SW 1271 (cell line): ENCODE data around the gene ACSL5.
"Not testable (repeated sequence)": the region's sequence is repeated elsewhere in the genome, so short reads cannot be mapped to it uniquely, and the experiment has no call there.

Source experiments
- DNase-seq, 2 experiments: peaks; one replicate each; lab custom pipeline; 2025; lab: John Stamatoyannopoulos, UW

Gene ACSL5

GRCh38 chr10:112375721-112376395 is 1.9 kb downstream of the ACSL5 start:
- no peak for DNase-seq

- DNase-seq, result no peak
Observed at GRCh38 chr10:112376396-112376790, 2.5 kb downstream of the ACSL5 start.

GRCh38 chr10:112377116-112377515 is 3.2 kb downstream of the ACSL5 start:
- DNase-seq, result not testable (repeated sequence)

GRCh38 chr10:112379635-112380296 is 5.8 kb downstream of the ACSL5 start:
- DNase-seq, result peak in 1 of 2 experiments; percentile 17

GRCh38 chr10:112382515-112383235 is 8.8 kb downstream of the ACSL5 start:
- DNase-seq, result no peak

- DNase-seq, result peak in 1 of 2 experiments; percentile 13
Observed at GRCh38 chr10:112383325-112383724, 9.4 kb downstream of the ACSL5 start.

- no peak for DNase-seq
Observed at GRCh38 chr10:112384141-112384540, 10.2 kb downstream of the ACSL5 start.

- no peak for DNase-seq
Observed at GRCh38 chr10:112385201-112385600, 11.3 kb downstream of the ACSL5 start.

GRCh38 chr10:112388056-112388455 is 14.1 kb downstream of the ACSL5 start:
- not testable (repeated sequence) for DNase-seq

- no peak for DNase-seq
Observed at GRCh38 chr10:112388548-112388947, 14.6 kb downstream of the ACSL5 start.

GRCh38 chr10:112389271-112389822 is 15.4 kb downstream of the ACSL5 start:
- peak in 1 of 2 experiments; percentile 74 for DNase-seq

GRCh38 chr10:112390125-112390703 is 16.3 kb downstream of the ACSL5 start:
- DNase-seq, result no peak

- no peak for DNase-seq
Observed at GRCh38 chr10:112393341-112393740, 19.4 kb downstream of the ACSL5 start.

GRCh38 chr10:112393827-112394226 is 19.9 kb downstream of the ACSL5 start:
- DNase-seq, result no peak

GRCh38 chr10:112394475-112394875 is 20.6 kb downstream of the ACSL5 start:
- no peak for DNase-seq

GRCh38 chr10:112395809-112396530 is 22.1 kb downstream of the ACSL5 start:
- DNase-seq, result no peak

GRCh38 chr10:112397592-112397991 is 23.7 kb downstream of the ACSL5 start:
- DNase-seq, result no peak

- DNase-seq, result no peak
Observed at GRCh38 chr10:112402917-112403316, 29.0 kb downstream of the ACSL5 start.

- DNase-seq, result no peak
Observed at GRCh38 chr10:112404617-112405016, 30.7 kb downstream of the ACSL5 start.

GRCh38 chr10:112406806-112407205 is 32.9 kb downstream of the ACSL5 start:
- not testable (repeated sequence) for DNase-seq

- DNase-seq, result no peak
Observed at GRCh38 chr10:112407696-112408095, 33.8 kb downstream of the ACSL5 start.

GRCh38 chr10:112409299-112409698 is 35.4 kb downstream of the ACSL5 start:
- no peak for DNase-seq
